HG03378 (cell line): Measurements from ENCODE around the gene BSG.
"Not testable (repeated sequence)": the region's sequence is repeated elsewhere in the genome, so short reads cannot be mapped to it uniquely, and the experiment has no call there.

Experiments
- ATAC-seq: cut with Tn5 transposase; IDR thresholded peaks from one replicate; pipeline ENCODE4 v1.9.1; 2021; ENCODE audit warnings: mild to moderate bottlenecking, moderate library complexity; ENCODE audit not compliant: unreplicated experiment

The BSG gene

DNA sequence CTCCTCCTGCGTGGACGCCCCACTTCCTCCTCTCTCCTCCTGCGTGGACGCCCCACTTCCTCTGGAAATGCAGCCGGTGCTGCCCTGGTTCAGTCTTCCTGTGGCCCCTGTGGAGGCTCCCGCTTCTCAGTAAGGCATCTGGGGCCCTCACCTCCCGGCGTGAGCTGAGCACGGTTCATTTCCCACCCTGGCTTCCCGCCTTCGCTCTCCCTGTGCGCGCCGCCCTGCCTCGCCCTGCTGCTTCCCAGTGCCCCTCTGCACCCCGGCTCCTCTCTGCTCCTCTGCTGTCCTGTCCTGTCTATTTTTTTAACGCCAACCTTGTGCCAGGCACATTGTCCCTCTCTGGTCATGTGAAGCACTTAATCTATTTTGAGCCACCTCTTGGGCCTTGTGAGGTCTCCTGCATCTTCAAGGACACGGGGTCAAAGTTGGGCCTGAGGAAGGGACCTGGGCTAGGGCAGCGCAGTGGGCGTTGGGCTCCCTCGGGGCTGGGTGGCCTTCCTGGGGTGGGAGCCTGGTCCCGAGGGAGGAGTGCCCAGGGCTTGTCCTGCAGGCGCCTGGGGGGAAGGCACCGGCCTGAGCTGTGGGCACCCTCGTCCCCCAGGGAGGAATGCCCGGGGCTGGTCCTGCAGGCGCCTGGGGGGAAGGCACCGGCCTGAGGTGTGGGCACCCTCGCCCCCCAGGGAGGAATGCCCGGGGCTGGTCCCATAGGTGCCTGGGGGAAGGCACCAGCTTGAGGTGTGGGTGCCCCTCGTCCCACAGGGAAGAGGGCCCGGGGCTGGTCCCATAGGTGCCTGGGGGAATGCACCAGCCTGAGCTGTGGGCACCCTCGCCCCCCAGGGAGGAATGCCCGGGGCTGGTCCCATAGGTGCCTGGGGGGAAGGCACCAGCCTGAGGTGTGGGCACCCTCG is 30.2 kb downstream of the BSG start:
- no peak for ATAC-seq

DNA sequence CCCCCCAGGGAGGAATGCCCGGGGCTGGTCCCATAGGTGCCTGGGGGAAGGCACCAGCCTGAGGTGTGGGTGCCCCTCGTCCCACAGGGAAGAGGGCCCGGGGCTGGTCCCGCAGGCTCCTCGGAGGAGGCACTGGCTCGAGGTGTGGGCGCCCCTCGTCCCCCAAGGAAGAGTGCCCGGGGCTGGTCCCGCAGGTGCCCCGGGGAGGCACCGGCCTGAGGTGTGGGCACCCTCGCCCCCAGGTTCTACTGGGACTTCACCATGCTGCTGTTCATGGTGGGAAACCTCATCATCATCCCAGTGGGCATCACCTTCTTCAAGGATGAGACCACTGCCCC is 30.9 kb downstream of the BSG start:
- not testable (repeated sequence) for ATAC-seq

DNA sequence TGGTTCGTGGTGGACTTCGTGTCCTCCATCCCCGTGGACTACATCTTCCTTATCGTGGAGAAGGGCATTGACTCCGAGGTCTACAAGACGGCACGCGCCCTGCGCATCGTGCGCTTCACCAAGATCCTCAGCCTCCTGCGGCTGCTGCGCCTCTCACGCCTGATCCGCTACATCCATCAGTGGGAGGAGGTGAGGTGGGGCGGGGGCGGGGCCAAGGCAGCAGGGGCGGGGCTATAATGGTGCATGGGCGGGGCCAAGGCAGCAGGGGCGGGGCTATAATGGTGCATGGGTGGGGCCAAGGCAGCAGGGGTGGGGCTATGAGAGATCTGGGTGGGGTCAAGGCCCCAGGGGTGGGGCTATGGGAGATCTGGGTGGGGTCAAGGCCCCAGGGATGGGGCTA is 31.4 kb downstream of the BSG start:
- ATAC-seq, result not testable (repeated sequence)

DNA sequence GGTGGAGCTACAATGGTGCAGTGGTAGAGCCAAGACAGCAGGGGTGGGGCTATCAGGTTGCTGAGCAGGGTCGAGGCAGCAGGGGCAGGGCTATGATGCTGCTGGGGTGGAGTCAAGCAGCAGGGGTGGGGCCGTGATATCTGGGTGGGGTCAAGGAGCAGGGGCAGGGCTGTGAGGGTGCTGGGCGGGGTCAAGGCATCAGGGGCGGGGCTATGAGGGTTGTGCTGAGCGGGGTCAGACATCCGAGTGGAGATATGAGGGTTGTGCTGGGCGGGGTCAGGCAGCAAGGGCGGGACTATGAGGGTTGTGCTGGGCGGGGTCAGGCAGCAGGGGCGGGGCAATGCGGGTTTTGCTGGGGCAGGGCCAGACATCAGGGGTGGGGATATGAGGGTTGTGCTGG is 32.0 kb downstream of the BSG start:
- no peak for ATAC-seq

DNA sequence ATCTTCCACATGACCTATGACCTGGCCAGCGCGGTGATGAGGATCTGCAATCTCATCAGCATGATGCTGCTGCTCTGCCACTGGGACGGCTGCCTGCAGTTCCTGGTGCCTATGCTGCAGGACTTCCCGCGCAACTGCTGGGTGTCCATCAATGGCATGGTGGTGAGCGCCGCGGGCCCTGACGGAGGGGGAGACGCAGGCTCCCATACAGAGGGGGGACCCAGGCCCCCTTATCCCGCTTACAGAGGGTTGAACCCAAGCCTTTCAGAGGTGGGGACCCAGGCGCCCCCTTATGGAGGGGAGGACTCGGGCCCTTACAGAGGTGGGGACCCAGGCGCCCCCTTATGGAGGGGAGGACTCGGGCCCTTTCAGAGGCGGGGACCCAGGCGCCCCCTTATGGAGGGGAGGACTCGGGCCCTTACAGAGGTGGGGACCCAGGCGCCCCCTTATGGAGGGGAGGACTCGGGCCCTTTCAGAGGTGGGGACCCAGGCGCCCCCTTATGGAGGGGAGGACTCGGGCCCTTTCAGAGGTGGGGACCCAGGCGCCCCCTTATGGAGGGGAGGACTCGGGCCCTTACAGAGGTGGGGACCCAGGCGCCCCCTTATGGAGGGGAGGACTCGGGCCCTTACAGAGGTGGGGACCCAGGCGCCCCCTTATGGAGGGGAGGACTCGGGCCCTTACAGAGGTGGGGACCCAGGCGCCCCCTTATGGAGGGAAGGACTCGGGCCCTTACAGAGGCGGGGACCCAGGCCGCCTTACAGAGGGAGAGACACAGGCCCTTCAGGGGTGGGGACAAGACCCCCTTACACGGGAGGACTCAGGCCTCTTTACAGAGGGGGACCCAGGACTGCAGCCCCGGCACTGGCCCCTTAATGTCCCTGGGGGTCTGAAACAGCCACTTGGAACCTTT is 32.9 kb downstream of the BSG start:
- not testable (repeated sequence) for ATAC-seq

DNA sequence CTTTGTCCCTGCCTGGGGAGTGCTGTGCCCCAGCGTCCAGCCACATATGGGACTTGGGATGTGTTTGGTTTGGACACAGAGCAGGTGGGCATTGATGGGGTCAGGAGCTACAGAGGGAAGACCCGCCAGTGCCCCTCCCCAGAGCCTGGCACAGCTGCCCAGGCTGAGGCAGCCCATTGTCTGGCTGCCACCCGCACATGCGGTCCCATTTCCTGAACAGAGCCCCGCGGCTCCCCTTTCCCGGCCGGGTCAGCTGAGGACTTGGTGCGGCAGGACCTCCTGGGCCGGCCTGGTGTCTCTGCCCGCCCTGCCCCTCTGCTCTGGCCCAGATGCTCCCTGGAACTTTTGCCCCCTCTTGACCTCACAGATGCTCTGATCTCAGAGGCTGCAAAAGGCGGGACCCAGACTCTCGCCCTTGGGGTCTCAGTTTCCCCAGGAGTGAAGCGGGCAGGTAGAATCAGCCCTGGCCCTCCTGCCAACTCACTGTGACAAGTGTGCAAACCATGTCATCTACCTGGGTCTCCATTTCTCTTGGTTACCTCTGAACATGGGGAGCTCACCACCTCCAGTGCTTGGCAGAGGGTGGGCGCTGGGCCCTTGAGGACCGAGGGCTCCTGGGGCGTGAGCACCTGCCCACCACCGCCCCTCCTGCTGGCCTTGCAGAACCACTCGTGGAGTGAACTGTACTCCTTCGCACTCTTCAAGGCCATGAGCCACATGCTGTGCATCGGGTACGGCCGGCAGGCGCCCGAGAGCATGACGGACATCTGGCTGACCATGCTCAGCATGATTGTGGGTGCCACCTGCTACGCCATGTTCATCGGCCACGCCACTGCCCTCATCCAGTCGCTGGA is 35.1 kb downstream of the BSG start:
- ATAC-seq, result no peak

DNA sequence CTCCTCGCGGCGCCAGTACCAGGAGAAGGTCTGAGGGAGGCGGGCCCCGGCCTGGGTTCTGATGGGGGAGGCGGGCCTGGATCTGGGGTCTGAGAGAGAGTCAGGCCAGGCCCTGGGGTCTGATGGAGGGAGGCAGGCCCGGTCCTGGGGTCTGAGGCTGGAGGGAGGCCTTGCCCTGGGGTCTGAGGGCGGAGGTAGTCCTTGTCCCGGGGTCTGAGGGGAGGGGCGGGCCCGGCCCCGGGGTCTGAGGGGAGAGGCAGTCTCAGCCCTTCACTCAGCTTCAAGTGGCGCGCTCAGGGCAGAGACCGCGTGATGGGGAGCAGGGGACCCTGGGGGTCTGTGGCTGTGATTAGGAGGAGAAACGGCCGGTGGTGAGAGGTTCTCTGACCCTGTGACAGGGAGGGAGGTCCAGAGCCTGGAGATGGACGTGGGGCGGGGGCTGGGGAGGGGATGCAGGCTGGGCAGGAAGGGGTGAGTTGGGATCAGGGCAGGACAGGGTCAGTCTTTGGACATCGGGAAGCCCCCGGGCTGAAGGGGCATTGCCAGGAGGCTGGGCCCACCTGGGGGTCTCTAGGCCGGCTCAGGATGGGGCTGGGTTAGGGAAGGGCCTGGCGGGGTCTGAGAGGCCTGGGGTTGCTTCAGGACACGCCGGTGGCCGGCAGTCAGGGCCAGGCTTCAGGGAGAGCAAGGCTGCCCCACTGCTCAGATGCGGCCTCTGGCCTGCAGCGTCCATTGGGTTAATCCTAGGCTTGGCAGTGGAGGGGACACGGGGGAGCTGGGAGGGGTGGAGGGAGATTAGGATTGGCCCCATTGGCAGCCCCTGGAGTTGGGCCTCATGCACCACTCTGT is 36.0 kb downstream of the BSG start:
- no peak for ATAC-seq

DNA sequence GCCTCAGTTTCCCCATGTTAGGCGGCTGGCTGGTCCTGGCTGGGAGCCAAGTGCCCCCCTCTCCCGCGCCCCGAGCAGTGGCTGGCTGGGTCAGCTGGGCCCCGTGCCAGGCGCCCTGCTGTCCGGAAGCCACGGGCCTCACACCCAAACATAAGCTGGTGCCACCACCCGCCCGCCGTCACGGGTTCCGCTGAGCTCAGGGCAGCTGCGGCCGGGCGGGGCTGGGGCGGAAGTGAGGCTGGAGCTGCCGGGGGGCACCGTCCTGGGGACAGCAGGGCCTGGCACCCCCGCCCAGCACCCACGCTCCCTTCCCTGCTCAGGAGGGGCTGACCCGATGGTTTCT is 36.6 kb downstream of the BSG start:
- ATAC-seq, result no peak

DNA sequence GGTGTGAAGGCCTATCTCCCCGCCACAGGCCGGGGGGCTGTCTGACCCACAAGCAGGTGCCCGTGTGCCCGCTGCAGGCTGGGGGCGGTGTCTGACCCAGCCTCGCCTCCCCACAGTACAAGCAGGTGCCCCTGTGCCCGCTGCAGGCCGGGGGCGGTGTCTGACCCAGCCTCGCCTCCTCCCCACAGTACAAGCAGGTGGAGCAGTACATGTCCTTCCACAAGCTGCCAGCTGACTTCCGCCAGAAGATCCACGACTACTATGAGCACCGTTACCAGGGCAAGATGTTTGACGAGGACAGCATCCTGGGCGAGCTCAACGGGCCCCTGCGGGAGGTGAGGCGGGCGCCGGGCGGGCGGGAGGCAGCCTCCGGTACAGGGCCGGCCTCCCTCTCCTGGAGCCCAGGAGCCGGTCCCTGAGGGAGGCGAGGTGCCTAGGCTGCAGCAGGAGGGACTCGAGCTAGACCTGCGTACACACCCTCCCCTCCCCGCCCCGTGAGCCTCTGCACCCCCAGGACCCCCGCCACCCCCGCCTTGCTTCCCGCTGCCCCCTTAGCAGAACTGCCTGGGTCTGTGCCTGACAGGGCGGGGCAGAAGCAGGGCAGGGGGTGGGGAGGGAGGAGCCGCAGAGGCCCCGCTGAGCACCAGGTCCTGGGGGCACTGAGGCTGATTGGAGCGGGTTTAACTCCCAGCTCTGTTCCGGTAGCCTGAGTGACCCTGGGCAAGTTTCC is 37.8 kb downstream of the BSG start:
- ATAC-seq, result no peak

DNA sequence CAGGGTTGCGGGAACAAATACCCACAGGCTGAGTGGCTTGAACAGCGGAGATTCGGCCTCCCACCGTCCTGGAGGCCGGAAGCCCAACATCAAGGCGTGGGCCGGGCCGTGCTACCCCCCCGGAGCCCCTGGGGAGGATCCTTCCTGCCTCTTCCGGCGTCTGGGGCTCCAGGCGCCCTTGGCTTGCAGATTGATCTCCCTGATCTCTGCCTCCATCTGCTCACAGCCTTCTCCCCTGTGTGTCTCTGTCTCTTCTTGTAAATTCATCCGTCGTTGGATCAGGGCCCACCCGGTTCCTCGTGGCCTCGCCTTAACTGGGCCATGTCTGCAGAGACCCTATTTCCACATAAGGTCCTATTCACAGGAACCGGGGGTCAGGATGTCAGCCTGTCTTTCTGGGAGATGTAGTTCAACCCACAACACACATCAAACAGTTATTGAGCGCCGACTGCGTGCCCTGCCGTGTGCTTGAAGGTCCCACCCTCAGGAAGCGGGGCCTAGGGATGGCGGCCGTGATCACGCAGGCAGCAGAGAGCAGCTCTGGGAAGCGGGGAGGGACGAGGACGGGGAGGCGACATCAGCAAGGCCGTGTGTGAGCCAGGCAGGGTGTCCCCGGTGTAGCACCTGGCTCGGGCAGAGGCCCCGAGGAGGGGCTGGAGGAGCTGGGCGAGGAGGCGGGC is 38.5 kb downstream of the BSG start:
- ATAC-seq, result no peak

DNA sequence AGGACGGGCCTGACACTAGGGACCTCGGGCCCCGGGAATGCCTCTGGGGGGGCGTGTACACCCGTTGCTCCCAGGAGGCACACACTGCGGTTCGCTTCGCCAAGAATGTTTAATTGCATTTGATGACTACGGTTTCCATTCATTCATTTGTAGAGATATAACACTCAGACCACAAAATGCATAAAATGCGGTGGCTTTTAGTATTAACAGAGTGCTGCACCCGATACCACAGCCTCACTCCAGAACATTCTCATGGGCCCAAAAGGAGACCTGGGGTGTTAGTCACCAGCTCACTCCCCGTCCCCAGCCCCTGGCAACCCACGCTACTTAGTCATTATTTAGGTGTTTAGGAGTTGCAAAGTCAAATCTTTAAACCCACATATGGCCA is 39.1 kb downstream of the BSG start:
- no peak for ATAC-seq

DNA sequence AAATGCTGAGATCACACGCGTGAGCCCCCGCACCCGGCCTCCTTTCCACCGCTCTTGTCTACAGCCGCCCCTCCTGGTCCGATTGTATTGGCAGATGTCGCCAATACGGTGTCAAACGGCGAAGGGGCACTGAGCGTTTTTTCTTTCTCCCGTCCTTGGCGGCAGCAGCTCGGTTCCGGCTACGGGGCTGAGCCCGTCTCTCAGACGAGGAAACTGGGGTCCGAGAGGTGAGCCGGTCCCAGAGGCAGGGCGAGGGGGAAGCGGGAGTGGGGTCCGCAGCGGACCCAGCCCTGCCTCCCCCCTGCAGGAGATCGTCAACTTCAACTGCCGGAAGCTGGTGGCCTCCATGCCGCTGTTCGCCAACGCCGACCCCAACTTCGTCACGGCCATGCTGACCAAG is 40.5 kb downstream of the BSG start:
- no peak for ATAC-seq

DNA sequence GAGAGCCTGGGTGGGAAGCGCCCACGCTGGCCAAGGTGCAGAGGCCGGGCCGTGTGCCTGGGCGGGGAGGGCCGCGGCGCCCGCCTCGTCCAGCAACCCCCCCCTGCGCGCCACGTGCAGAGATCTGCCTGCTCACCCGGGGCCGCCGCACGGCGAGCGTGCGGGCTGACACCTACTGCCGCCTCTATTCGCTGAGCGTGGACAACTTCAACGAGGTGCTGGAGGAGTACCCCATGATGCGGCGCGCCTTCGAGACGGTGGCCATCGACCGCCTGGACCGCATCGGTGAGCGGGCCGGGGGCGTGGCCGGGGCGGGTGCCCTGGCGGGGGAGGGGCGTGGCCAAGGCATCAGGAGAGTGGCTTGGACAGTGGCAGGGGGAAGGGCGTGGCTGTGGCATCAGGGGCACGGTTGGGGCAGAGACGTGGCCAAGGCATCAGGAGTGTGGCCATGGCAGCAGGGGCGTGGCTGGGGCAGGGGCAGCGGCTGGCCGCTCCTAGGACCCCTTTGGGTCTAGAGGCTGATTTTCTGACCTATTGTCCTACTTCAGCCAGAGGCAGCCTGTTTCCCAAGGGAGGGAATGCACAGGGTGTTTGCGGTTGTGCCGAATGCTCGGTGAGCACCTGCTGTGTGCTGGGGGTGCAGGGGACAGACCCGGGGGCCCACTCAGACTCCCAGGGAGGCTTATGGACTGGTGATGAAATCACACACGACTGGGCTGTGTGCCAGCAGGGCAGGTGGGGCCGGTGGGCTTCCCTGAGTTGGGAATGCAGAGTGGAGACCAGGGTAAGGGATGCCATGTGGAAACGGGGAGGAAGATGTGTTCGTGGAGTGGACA is 41.6 kb downstream of the BSG start:
- no peak for ATAC-seq

DNA sequence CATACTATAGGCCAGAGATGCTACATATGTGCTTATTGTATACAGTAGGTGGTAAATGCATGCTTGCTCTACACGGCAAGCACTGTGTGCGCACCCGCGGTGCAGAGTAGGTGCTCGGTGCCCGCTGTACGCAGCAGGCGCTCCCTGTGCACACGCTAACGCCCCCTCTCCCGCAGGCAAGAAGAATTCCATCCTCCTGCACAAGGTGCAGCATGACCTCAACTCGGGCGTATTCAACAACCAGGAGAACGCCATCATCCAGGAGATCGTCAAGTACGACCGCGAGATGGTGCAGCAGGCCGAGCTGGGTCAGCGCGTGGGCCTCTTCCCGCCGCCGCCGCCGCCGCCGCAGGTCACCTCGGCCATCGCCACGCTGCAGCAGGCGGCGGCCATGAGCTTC is 43.2 kb downstream of the BSG start:
- ATAC-seq, result no peak

DNA sequence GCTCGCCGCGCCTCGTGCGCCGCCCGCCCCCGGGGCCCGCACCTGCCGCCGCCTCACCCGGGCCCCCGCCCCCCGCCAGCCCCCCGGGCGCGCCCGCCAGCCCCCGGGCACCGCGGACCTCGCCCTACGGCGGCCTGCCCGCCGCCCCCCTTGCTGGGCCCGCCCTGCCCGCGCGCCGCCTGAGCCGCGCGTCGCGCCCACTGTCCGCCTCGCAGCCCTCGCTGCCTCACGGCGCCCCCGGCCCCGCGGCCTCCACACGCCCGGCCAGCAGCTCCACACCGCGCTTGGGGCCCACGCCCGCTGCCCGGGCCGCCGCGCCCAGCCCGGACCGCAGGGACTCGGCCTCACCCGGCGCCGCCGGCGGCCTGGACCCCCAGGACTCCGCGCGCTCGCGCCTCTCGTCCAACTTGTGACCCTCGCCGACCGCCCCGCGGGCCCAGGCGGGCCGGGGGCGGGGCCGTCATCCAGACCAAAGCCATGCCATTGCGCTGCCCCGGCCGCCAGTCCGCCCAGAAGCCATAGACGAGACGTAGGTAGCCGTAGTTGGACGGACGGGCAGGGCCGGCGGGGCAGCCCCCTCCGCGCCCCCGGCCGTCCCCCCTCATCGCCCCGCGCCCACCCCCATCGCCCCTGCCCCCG is 43.8 kb downstream of the BSG start:
- no peak for ATAC-seq

DNA sequence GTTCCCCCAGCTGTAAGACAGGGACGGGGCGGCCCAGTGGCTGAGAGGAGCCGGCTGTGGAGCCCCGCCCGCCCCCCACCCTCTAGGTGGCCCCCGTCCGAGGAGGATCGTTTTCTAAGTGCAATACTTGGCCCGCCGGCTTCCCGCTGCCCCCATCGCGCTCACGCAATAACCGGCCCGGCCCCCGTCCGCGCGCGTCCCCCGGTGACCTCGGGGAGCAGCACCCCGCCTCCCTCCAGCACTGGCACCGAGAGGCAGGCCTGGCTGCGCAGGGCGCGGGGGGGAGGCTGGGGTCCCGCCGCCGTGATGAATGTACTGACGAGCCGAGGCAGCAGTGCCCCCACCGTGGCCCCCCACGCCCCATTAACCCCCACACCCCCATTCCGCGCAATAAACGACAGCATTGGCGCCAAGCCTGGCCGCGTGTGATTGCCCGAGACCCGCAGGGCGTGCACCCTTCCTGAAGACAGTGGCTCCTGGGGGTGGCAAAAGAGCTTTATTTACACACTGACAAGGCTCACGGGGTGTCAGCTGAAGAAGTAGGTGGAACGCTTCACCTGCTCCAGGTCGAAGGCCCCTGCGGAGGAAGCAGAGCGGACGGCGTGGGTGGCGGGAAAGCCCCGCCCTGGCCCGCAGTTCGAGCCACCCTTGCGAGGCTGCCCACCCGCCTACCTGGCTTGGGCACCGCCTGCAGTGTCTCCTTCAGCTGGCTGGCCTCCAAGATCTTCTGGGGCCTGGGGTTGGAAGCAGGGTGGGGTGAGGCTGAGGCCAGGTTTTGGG is 44.5 kb downstream of the BSG start:
- ATAC-seq, result no peak
